Erythroblast (primary cell): ENCODE data around the gene BCL2L2.

Source experiments
- DNase-seq, 2 experiments: peaks; one replicate each; lab custom pipeline; 2025; lab: John Stamatoyannopoulos, UW
- GATA1 ChIP-seq: IDR thresholded peaks from 2 replicates; pipeline ENCODE4 v1.6.1; 2011; ENCODE audit warnings: low read depth, mild to moderate bottlenecking, control low read depth, low read length, moderate library complexity
- POLR2A ChIP-seq: IDR thresholded peaks from 2 replicates; pipeline ENCODE4 v1.6.1; 2011; ENCODE audit warnings: mild to moderate bottlenecking, low read length

BCL2L2 gene

DNA sequence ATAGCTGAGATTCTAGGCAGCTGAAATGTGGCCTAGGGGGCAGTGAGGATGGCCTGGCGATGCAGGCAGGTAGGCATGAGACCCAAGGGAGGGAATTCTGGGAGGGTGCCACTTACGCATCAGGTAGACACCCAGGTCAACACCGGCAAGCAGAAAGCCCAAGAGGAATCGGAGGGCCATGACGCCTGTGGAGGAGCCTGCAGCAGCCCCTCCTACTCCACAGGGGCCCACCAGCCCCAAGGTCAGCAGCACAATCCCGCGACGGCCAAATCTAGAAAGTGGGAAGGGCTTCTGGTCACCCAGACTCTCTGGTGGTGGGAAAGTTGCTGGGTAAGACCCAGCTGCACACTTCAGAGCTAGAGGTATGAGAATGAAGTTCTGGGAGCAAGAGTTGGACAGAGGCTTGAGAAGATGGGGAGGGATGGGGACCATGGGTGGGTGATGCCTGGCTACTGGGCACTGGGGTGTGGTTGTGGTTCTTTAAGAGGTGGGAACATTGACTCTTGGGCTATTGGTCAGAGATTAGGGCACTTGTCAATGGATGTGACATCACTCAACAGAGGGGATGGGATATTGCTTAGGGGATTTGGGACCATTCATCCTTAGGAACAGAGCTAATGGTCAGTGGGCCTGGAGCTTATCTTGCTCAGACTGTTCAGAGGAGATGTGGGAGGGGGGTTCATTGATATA, 42.7 kb downstream of the BCL2L2 start:
- DNase-seq = no peak
- TF ChIP-seq POLR2A = no peak
- no peak for TF ChIP-seq GATA1

DNA sequence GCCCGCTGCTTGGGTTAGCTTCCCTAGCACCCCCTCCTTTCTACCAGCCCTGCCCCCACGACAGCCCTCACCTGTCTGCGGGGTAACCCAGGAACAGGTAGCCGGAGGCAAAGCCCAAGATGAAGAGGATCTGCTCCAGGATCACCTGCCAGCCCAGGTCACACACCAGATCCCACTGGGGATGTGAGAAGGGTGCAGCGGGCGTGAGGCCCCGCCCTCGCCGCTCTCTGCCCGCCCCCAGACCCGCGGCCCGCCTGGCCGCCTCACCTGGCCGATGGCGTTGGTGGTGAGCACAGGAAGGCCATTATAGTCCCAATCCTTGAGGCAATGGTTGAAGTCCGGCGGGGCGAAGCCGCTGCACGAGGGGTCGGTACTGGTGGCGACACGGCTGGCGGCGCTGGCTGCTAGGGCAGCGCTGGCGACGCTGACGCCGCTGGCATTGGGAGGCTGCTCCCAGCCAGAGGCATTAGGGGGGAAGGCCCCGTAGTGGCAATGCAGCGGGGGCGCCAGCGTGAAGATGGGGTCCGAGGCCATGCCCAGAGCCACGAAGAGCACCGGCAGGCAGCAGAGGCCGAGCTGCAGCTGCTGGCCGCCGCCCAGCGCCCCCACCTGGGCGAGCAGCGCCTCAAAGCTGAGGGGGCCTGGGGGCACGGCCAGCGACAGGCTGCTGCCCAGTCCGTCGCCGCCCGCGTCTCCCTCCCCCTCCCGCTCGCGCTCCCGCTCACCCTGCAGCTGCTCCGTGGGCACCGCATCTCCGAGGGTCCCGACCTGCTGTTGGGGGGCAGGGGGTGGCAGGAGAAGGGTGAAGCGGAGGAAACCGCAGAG, 45.3 kb downstream of the BCL2L2 start:
- no peak for TF ChIP-seq POLR2A
- no peak for TF ChIP-seq GATA1
- no peak for DNase-seq

DNA sequence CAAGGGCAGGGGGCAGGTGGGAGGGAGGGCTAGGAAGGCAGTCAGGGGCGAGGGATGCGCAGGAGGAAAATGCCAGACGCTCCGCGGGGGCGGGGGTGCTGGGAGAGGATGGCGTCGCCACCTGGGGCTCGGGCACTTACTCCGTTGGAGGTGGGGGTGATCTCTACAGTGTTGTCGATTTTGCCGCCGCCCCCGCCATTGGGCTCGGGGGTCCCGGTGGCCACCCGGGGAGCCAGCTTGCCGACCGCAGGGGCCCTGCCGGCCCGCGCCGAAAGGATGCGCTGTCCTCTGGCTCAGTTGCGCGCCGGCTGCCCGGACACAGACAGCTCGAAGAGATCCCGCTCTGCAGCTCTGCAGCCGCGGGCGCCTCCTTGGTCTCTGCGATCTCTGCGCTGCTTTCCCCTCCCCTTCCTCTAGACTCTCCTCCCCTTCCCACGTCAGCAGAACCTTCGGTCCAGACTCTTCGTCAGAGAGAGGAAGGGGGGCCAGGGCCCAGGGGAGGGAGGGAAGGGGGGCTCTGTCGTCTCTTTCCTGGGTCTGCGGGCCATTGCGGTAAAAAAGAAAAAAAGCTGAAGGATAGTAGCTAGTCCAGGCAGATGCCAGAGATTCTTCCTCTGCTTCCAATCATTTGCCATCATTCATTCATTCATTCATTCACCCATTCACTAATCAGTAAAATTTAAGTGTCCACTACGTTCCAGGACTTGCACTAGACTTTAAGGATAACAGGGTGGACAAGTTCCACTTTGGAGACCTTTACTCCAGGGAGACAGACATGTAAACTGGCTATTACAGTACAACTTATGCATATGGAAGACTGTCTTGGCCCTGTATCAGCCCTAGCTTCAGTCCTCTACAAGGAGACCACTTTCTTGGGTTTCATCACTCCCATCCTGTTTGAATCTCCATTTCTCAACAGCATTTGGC, 46.1 kb downstream of the BCL2L2 start, which contains the start of gene SLC22A17:
TSS of gene SLC22A17 (minus strand) at position 382 of the 927 bp plus-strand sequence.
- TF ChIP-seq GATA1 (no peak), POLR2A (no peak)
- no peak for DNase-seq

DNA sequence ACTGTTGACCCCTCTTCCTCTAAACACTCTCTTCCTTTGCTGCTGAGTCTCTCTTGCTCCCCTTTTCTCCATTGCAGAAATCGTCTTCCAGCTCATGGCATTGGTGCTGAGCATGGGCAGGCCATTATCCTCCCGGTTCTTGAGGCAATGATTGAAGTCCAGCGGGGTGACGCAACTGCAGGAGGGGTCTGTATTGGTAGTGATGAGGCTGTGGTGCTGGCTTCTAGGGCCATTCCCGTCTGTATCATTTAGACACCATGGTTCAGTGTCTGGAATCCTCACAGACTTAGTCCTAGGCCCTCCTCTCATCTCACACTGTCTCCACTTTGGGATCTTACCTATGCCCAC, 46.8 kb downstream of the BCL2L2 start:
- no peak for TF ChIP-seq POLR2A
- TF ChIP-seq GATA1 = no peak
- DNase-seq = no peak

DNA sequence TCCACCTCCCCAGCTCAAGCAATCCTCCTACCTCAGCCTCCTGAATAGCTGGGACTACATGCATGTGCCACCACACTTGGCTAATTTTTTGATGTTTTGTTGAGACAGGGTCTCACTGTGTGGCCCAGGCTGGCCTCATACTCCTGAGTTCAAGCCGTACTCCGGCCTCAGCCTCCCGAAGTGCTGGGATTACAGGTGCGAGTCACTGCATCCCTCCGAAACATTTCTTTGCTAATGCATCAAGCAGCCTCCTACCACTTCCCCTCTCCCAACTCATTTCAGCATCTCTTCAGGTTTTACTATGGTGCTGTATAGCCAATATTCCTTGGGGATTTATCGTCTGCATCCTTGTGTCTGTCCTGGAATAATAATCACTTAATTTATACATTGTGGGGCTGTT, 48.4 kb downstream of the BCL2L2 start:
- no peak for DNase-seq
- TF ChIP-seq POLR2A (no peak), GATA1 (no peak)

DNA sequence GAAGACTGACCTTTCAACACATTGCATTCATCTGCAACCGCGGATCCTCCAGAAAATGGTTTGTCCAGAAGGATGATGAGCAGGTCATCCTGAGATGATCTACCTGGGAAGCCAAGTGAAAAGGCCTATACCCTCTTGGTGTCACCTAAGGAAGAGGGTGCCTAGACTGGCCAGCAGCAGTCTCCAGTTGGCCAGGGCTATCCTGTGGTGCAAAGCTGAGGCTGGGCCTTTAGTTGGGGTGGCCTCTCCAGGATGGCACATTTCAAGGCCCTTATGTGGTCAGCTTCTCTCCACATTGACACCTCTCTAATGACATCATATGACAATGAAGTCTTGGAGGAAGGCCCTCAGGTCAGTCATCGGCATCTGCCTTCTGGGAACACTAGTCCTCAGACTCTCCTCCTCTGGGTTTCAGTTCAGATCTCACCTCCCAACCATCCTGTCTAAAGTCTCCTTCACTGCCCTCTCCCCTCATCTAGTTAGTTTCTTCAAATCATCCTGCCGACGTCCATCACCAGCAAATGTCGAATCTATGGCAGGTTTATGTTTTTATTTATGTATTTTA, 49.3 kb downstream of the BCL2L2 start:
- DNase-seq = no peak
- TF ChIP-seq GATA1 (no peak), POLR2A (no peak)

DNA sequence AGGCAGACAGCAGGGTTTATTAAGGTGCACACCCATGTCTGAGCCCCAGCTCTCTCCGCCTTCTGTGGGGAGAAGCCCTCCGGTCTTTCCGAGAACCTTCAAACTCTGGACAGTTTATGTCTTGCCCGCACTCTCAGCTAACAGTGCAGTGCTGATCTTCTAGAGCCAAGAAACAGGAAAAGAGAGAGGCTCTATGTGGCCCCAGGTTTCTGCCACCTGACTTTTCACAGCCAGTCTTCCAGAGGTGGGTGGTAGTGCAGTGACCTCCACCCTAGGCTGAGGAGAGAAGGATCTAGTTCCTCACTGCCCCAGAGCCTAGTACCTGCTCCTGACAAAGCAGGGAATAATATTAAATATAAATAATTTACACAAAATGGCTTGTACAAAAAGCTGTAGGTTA, 50.0 kb downstream of the BCL2L2 start:
- DNase-seq = no peak
- no peak for TF ChIP-seq POLR2A
- no peak for TF ChIP-seq GATA1

DNA sequence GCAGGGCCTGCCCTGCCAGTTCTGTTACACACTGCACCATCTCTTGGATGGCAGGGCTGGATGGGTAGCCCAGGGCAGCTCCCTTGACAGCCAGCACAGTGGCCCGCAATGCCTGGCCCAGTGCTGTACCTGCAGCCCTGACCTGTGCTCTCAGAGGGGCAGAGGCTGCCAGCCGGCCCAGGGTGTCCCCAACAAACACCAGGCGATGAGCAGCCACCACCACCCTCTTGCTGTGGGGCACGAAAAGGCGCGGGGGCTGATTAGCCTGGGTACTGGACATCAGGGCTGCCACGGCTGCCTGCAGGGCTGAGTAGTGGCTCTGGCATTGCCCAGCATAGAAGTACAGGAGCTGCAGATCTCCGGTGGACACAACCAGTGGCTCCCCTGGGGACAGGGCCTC, 50.6 kb downstream of the BCL2L2 start:
- DNase-seq = no peak
- TF ChIP-seq GATA1 = no peak
- TF ChIP-seq POLR2A = no peak

DNA sequence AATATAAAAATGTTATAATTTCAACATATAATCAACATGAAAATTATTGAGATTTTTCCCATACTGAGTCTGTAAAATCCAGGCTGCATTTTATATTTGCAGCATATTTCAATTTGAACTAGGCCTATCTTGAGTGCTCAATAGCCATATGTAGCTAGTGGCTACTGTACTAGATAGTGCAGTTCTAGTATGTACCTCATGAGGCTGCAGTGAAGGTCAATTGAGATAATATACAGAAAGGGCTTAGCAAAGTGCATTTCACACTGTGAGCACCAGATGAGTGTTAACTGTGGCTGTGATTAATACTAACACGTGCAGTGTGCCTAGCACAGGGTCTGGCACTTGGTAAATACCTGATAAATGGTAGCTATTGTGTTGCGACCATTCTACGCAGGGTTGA, 51.4 kb downstream of the BCL2L2 start:
- no peak for DNase-seq
- no peak for TF ChIP-seq GATA1
- TF ChIP-seq POLR2A = no peak

DNA sequence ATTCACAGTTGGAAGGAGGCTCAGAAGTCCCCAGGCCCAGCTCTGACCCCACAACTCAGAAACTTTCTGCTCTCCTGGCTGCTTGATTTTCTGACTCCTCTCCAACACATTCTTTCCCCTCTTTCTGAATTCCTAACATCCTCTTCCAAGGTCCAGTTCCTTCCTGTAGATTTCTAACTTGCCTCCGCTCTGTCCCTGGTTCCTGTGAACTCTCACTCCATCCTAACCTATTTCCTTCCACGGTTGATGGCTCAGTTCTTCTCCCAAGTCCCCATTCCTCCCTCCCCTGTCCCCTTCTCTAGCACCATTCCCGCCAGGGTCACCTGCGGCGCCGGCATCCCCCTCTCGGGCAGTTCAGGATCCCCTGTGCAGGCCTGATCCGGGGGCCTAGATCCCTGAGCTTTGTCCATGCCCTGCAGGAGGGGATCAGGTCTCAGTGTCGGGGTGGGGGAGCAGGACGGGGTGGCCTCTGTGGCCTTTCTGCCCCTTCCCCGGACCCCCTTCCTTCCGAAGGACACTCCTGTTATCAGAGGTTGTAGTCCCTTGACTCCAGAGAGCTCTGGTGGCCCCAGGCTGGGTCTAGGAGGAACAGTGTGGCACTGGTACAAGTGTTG, 52.0 kb downstream of the BCL2L2 start:
- TF ChIP-seq POLR2A (no peak), GATA1 (no peak)

DNA sequence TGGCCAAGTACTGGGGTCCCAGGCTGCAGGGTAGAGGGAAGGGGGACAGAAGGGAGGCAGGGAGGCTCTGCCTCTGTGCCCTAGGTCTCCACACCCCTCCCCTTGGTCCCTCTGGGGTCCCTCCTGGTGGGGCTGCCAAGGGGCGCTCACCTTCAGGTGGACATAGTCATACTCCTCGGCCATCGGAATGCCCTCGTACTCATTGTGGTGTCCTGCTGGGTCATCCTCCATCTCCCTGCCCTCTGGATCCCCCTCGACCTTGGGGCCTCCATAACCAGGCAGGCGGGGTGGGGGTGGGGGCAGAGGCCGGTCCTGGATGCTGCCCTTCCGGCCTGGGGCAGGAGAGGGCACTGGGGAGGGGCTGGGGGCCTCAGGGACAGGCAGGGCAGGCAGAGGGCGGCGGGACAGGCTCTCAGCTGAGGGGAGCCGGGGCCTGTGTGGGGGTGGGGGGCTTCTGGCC, 52.6 kb downstream of the BCL2L2 start:
- TF ChIP-seq GATA1 = no peak
- TF ChIP-seq POLR2A = no peak
- no peak for DNase-seq

More for the DNA sequence above, 52.0 kb downstream of the BCL2L2 start:
- DNase-seq = no peak

DNA sequence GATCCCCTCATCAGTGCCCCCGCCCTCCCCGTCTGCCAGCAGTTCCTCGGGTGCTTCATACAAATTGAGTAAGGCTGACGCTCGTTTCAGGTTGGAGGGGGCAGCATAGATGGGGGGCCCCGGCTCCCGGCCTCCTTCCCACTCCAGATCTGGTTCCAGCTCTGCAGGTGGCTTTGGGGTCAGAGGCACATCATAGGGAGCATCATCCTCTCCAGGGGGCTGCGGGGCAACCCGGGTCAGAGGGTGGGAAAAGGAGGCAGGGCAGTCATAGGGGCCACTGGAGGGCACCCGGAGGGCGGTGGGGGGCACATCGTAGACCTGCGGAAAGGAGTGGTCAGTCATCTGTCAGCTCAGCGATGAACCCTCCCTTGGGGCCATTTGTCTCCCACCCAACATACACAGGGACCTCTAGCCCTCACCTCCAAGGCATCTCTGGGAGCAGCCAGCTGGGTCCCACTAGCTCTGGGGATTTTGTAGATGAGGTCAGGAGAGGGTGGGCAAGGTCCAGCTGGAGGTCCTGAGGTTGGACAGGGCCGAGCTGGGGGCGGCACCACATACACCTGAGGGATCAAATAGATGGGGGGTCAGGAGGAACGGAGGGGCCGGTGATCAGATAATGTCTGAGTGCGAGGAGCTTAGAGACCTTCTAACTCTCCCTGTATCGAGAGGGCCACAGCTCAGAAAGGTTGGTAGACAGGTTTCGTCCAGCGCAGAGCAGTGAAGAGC, 53.3 kb downstream of the BCL2L2 start:
- no peak for DNase-seq
- TF ChIP-seq GATA1 (no peak), POLR2A (no peak)
